NCI-H526 treated with DMSO at 0.1 percent for 48 hours (cell line): ENCODE results near the gene SFXN4.
"Not testable (repeated sequence)": the region's sequence is repeated elsewhere in the genome, so short reads cannot be mapped to it uniquely, and the experiment has no call there.

Experiments used
- DNase-seq: peaks from one replicate; lab custom pipeline; 2025; lab: John Stamatoyannopoulos, UW

The SFXN4 gene

DNA sequence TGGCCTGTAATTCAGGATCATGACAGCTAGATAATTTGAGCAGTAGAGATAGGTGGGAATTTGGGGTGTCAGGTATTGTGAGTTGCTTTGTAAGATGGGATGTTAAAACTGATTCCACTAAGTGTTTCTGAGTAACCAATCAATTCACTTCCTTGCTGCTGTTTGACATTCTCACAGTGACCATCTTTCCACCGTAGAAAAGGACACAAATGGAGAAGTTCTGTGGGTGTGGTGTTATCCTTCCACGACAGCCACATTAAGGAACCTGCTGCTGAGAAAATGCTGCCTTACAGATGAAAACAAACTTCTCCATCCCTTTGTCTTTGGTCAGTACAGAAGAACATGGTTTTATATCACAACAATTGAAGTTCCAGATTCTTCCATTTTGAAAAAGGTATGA lies 57.7 kb downstream of the SFXN4 start:
- DNase-seq = not testable (repeated sequence)

DNA sequence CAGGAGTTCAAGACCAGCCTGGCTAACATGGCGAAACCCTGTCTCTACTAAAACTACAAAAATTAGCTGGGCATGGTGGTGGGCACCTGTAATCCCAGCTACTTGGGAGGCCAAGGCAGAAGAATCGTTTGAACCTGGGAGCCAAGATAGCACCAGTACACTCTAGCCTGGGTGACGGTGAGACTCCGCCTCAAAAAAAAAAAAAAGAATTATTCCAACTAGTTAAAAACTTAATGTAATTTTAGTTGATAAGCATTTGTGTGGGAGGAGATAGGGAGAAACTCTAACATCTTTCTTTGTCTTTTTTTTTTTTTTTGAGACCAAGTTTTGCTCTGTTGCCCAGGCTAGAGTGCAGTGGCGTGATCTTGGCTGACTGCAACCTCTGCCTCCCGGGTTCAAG lies 58.4 kb downstream of the SFXN4 start:
- DNase-seq = not testable (repeated sequence)

DNA sequence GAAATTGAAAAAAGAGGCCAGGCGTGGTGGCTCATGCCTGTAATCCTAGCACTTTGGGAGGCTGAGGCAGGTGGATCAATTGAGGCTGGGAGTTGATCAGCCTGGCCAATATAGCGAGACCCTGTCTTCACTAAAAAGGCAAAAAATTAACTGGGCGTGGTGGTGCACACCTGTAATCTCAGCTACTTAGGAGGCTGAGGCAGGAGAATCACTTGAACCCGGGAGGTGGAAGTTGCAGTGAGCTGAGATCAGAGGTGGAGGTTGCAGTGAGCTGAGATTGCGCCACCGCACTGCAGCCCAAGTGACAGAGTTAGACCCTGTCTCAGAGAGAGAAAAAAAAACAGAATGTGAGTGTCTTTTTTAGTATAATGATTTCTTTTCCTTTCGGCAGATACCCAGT lies 59.6 kb downstream of the SFXN4 start:
- not testable (repeated sequence) for DNase-seq

DNA sequence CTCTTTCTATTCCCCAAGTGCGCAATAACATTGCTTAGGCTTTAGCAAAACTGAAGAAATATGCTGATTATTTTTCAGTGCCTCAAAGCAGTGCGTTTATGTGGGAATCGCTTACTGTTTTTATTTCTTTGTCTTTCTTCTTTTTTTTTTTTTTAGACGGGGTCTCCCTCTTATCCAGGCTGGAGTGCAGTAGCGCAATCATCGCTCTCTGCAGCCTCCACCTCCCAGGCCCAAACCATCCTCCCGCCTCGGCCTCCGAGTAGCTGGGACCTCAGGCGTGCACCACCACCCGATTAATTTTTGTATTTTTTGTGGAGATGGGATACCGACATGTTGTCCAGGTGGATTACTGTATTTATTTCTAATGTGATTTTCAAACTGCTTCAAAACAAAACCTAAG lies 60.4 kb downstream of the SFXN4 start:
- DNase-seq = no peak

DNA sequence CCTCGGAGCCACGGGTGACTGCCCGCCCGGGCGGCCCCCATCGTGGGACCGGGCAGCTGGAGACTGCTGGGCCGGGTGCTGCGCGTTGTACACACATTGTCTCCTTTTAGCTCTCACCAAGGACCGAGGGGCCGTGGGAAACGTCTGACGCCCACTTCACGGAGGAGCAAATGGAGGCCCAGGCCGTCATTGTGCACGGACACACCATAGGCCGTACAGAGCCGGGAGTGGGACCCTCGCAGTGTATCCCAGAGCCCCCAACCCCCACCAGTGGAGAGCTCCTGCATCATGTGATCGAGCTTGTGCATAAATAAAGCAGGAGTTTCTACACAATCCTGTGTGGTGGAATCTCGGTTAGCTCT lies 60.9 kb downstream of the SFXN4 start:
- no peak for DNase-seq

DNA sequence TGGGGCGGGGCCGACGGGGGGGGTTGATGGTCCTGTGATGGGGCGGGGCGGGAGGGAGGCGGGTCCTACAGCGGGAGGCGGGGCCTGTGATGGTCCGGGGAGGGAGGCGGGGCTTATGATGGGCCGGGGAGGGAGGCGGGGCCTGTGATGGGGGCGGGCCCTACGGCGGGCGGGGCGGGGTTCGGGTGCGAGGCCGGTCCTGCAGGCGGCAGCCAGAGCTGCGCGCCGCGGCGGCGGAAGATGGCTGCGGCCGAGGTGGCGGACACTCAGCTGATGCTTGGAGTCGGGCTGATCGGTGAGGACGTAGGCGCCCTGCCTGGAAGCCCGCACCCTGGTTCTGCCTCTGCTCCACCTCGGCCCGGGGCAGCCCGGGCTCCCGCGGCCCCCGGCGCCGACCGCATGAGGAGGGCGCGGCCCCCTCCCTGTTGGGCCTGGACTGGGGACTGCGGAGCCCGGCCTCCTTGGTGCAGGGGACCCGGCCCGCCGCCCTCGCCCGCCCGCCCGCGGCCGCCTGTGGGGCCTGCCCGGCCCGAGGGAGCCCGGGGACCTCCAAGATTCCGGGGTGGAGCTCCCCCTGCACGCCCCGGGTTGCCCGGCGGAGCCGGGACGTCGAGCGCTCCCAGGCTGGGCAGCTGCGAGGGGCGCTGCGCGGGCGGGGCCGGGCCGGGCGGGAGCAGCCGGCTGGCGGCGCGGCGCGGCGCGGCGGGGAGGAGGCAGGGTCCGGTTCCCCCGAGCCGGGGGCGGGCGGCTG lies 61.4 kb downstream of the SFXN4 start, which contains the start of gene DENND10:
TSS of gene DENND10 (plus strand) at position 211 of the 751 bp plus-strand sequence. CDS start at position 241, 30 bp downstream.
- peak; percentile 17 for DNase-seq

DNA sequence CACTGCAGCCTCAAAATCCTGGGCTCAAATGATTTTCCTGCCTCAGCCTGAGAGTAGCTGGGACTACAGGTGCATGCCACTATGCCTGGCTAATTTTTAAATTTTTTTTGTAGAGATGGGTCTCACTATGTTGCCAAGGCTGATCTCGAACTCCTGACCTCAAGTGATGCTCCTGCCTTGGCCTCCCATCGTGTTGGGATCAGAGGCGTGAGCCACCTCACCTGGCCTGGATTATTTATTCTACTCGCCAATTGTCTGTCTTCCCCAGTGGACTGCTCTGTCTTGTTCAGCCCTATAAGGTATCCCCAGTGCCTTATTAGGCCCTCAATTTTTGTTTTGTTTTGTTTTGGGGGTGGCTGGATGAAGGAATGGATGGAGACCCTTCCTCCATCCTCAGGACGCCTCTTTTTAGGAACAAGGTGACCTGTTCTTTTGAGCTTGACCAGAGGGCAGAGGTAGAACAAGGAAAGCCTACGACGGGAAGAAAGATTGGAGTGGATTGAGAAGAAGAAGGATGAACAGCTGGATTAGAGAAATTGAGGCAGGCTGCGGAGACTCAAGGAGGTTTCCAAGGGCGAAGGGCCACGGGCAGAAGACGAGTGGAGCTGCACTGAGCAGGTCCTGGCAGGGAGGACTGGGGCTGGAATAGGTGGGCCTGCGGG lies 62.1 kb downstream of the SFXN4 start:
- no peak for DNase-seq

DNA sequence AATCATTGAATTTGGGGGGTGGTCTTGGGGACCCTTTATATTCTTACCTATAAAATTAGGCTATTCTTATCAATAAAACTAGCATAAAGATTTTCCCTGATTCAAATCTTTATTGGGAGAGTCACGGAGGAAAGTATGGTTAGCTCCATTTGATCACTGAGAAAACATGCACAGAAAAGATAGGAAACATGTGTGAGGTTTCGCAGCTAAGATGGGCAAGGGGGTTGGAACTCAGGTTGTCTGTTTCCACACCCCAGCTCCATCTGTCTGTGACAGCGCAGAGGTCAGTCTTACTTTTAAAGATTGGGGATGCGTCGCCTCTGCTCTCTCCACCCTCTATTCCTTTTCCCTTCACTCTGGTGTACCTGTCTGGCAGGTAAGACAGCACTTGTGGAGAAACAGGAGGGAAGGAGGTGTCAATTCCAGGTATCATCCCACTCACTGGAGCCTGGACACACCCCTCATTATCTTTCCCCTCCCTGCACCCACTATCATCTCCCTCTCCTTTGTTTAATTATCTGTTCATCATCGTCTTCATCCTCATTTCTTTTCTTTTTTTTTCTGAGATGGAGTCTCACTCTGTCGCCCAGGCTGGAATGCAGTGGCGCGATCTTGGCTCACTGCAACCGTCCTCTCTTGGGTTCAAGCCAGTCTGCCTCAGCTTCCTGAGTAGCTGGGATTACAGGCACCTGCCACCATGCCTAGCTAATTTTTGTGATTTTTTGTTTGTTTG lies 64.0 kb downstream of the SFXN4 start:
- DNase-seq = no peak

DNA sequence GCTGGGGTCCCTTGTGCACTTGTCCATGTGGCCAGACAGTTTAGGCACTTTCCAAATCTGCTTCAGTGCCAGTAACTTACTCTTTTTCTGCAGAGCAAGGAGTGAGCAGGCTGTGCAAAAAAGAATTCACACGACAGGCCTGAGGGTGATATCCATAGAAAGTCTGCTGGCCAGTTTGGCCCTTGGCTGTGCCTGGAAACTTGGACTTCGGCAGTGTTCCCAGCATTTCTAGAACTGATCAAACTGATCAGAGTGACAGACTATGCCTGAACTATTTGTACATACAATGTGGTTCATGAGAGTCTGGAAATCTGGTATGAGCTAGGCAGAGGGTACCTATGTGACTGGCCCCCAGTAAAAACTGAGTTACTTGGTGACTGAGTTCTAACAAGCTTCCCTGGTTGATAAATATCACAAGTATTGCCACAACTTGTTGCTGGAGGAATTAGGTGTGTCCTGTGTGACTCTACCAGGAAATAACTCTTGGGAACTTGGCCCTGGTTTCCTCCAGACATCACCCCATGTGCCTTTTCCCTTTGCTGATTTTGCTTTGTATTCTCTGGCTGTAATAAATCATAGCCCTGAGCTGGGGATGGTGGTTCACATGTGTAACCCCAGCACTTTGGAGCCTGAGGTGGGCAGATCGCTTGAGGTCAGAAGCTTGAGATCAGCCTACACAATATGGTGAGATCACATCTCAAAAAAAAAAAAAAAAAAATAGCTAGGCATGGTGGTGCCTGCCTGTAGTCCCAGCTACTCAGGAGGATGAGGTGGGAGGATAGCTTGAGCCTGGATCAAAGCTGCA lies 64.9 kb downstream of the SFXN4 start:
- no peak for DNase-seq

DNA sequence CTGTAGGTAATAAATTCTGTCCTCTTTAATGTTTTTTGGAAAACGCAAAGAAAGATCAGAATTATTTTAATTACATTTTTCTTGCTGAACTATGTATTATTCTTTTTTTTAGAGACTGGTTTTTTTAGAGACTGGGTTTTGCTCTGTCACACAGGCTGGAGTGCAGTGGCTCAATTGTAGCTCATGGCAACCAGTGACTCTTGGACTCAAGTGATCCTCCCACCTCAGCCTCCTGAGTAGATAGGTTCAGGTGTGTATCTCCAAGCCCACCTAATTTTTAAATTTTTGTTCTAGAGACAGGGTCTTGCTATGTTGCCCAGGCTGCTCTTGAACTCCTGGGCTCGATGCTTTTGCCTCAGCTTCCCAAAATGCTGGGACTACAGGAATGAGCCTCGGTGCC lies 66.9 kb downstream of the SFXN4 start:
- no peak for DNase-seq

DNA sequence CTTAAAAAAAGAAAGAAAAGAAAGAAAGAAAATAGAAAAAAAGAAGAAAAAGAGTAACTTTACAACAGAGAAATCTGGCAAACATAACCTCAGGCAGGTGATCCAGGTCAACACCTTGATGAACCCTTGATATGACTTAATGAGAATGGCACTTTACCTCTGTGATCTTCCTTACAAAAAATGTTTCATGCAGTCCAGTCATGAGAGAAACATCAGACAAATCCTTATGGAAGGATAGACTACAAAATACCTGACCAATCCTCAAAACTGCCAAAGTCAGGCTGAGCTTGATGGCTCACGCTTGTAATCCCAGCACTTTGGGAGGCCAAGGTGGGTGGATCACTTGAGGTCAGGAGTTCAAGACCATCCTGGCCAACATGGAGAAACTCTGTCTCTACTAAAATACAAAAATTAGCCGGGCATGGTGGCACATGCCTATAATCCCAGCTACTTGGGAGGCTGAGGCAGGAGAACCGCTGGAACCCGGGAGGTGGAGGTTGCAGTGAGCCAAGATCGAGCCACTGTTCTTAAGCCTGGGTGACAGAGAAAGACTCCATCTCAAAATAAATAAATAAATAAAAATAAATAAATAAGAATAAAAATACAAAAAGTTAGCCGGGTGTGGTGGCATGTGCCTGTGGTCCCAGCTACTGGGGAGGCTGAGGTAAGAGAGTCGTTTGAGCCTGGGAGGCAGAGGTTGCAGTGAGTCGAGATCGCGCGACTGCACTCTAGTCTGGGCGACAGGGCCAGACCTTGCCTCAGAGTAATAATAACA lies 68.7 kb downstream of the SFXN4 start:
- DNase-seq = not testable (repeated sequence)

DNA sequence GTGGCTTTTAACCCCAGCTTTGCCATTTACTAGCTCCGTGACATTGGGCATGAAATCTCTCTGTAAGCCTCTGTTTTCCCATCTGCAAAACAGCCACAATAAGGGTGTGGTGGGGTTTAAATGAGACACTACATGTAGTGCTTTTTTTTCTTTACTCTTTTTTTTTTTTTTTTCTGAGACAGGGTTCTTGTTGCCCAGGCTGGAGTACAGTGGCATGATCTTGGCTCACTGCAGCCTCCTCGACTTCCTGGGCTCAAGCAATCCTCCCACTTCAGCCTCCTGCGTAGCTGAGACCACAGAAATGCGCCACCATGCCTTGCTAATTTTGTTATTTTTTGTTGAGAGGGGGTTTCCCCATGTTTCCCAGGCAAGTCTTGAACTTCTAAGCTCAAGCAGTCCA lies 69.9 kb downstream of the SFXN4 start:
- DNase-seq = no peak

DNA sequence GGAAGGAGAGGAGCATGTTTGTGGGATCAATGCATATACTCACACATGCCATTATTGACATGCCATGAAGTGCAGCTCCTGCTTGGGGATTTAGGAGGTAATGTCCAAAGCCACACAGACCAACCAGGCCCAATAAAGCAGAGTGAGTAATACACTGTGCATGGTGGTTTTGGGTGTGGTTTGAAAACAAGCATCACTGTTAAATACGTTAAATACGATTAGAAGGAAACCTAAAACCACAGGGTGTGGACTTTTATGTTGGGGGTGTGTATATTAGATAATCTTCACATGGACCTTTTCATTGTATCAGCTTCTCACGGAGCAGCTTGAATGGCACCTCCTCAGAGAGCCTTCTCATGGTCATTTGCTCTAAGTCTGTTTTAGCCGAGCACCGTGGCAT lies 74.5 kb downstream of the SFXN4 start:
- DNase-seq = no peak
